Common myeloid progenitor, CD34-positive (primary cell): ENCODE results near the gene KNSTRN.

ENCODE experiments used
- CTCF ChIA-PET: fragments of 350-600 bp; sonication (Branson Sonifier 250); formaldehyde crosslinking; loops from one replicate; lab custom pipeline; 2021; ENCODE audit warnings: antibody characterized with exemption; lab: Charles Lee
- POLR2A ChIA-PET: fragments of 350-600 bp; sonication (Branson Sonifier 250); formaldehyde crosslinking; loops from one replicate; lab custom pipeline; 2021; ENCODE audit warnings: antibody characterized with exemption; lab: Charles Lee
- DNase-seq, 3 donors: peaks; one replicate each; pipeline versions ENCODE4 v3.0.0 to v3.0.0-alpha.2; 2013
- H3K27ac ChIP-seq, 2 experiments: 1 replicate in 1 of 2; 2 replicates in 1 of 2; pipeline ENCODE4 v1.7.0; 2013; ENCODE audit warnings: inconsistent platforms in 2 of 2, low read length in 2 of 2, mild to moderate bottlenecking in 2 of 2, low read depth in 1 of 2, moderate library complexity in 1 of 2; ENCODE audit not compliant: severe bottlenecking in 2 of 2, insufficient read depth in 1 of 2, poor library complexity in 1 of 2
- H3K27me3 ChIP-seq, 5 experiments: replicated peaks in 2 of 5; 1 replicate in 3 of 5; 2 replicates in 2 of 5; pipeline versions ENCODE4 v1.6.1 to v1.7.0; 2013; ENCODE audit warnings: low read length in 4 of 5, mild to moderate bottlenecking in 2 of 5, moderate library complexity in 2 of 5, inconsistent platforms in 1 of 5; ENCODE audit not compliant: insufficient read depth in 5 of 5, control insufficient read depth in 4 of 5
- H3K36me3 ChIP-seq, 4 experiments: 1 replicate in 2 of 4; 2 replicates in 2 of 4; pipeline versions ENCODE4 v1.6.1 to v1.7.0; 2013; ENCODE audit warnings: low read length in 3 of 4, control low read depth in 1 of 4, mild to moderate bottlenecking in 1 of 4; ENCODE audit not compliant: control insufficient read depth in 4 of 4, insufficient read depth in 4 of 4
- H3K4me1 ChIP-seq, 4 experiments: 1 replicate in 3 of 4; 2 replicates in 1 of 4; pipeline versions ENCODE4 v1.6.1 to v1.7.1; 2013; ENCODE audit warnings: low read length in 3 of 4, mild to moderate bottlenecking in 3 of 4, control low read depth in 1 of 4, inconsistent platforms in 1 of 4, moderate library complexity in 1 of 4; ENCODE audit not compliant: control insufficient read depth in 4 of 4, insufficient read depth in 4 of 4; ENCODE audit errors: control extremely low read depth in 1 of 4
- H3K4me3 ChIP-seq, 7 experiments: 1 replicate in 4 of 7; 2 replicates in 3 of 7; pipeline versions ENCODE4 v1.5.1 to v1.7.0; 2013; ENCODE audit warnings: mild to moderate bottlenecking in 7 of 7, low read length in 6 of 7, moderate library complexity in 6 of 7, inconsistent platforms in 2 of 7, low read depth in 2 of 7, control low read depth in 1 of 7; ENCODE audit not compliant: insufficient read depth in 4 of 7, control insufficient read depth in 1 of 7; ENCODE audit errors: extremely low read depth in 1 of 7
- H3K9me3 ChIP-seq, 5 experiments: 1 replicate in 4 of 5; 2 replicates in 1 of 5; pipeline versions ENCODE4 v1.6.1 to v1.7.1; 2013; ENCODE audit warnings: low read length in 4 of 5, mild to moderate bottlenecking in 2 of 5, inconsistent platforms in 1 of 5, low read depth in 1 of 5, moderate library complexity in 1 of 5; ENCODE audit not compliant: control insufficient read depth in 4 of 5, insufficient read depth in 2 of 5; ENCODE audit errors: control extremely low read depth in 1 of 5
- WGBS: methylation state at CpG from one replicate; pipeline ENCODE4 v1.1.5; 2013; ENCODE audit not compliant: insufficient coverage; 5-methylcytosine and 5-hydroxymethylcytosine counted together

The KNSTRN gene

DNA sequence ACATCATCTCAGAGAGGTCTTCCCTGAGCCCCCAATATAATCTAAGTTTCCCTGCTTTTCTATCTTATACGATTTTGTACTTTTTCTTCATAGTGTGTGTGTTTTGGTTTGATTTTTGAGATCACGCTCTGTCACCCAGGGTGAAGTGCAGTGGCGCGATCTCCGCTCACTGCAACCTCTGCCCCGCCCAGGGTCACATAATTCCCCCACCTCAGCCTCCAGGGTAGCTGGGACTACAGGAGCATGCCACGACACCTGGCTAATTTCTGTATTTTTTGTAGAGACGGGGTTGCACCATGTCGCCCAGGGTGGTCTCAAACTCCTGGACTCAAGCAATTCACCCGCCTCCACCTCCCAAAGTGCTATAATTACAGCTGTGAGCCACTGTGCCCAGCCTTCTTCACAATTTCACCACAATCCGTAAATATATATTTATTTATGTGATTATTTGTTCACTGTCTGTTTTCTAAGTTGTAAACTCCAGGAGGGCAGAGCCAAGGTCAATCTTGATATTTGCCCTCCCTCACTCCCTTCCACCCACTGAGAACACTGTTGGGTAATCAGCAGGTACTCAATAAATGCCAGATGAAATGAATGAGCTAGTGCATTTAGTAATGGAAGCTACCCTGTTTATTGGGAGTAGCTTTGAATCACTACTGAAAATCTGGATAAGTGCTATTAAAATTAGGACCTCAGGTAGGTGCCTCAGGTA is 547 bp upstream of the KNSTRN start:
- ChIA-PET POLR2A (interaction anchor here (1.0 kb wide), 1 partner anchor 13 kb away, joined by 3 read pairs; no protein-coding TSS in a partner anchor), CTCF (interaction anchor here (0.7 to 4.5 kb wide), 9 partner anchors 10 to 313 kb away, joined by 3 to 33 read pairs (median 4); partner anchors contain the start of gene RAD51)
- Histone ChIP-seq H3K27me3 (no peaks in the 10 kb centered on the region), H3K4me3 (no peak overlapping the region), H3K36me3 (peaks cover 5 to 23% (median 9%) of the 10 kb centered on the region in 4 experiments), H3K9me3 (no peaks in the 10 kb centered on the region), H3K4me1 (peaks cover 5 to 21% (median 14%) of the 10 kb centered on the region in 4 experiments), H3K27ac (no peak overlapping the region)
- 98% methylated on average over 5 of the region's 11 CpGs for WGBS
- no peak for DNase-seq

DNA sequence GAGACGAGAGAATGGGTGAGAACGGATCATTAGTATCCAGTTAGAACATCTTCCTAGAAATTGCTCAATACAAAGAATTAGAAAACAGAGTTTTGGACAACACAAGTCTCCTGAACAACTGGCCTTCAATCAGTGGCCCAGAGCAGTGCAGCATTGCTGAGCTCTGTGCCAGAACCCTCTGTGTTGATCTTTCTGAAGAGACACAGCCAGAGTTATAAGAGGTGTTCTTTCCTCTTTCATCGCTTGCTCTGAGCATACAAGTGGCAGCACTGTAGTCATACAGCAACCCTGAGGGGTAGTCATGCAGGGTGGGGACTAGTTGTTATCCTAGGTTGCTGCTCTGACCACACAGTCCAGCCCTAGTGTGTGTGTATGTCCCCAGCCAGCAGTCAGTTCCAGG is 4.0 kb downstream of the KNSTRN start:
- POLR2A ChIA-PET: no interaction called here

DNA sequence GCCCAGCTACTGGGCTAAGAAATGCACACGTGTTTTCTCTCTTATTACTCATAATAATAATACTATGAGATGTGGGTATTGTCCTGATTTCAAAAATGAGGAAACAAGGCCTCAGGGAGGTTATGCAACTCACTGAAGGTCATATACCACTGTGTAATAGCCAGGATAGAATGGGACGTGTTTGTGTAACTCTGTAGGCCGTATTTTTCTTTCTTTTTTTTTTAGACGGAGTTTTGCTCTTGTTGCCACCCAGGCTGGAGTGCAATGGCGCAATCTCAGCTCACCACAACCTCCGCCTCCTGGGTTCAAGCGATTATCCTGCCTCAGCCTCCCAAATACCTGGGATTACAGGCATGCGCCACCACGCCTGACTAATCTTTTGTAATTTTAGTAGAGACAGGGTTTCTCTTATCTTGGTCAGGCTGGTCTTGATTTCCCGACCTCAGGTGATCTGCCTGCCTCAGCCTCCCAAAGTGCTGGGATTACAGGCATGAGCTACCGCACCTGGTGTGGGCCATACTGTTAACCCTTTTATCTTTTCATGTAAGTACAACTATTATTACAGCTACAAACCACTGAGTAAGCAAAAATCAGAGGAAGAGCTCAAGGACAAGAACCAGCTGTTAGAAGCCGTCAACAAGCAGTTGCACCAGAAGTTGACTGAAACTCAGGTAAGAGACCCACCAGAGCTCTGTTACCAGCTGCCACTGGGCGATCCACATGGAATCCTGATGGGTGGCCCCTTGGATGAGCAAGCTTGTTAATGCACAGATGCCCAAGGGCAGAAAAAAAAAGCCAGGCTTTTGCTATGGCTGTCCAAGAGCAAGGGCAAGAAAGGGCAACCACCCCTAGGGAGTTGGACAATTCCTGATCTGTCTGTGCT is 6.7 kb downstream of the KNSTRN start:
- Histone ChIP-seq H3K27me3 (no peaks in the 10 kb centered on the region), H3K4me3 (no peak overlapping the region), H3K9me3 (no peaks in the 10 kb centered on the region), H3K27ac (no peak overlapping the region), H3K36me3 (peaks cover 28 to 85% (median 47%) of the 10 kb centered on the region in 4 experiments), H3K4me1 (peaks cover 0 to 11% (median 2%) of the 10 kb centered on the region in 4 experiments)
- peak in 1 of 3 donors; percentile 15 for DNase-seq
- POLR2A ChIA-PET: interaction anchor here (0.7 kb wide), 1 partner anchor 26 kb away, joined by 3 read pairs; no protein-coding TSS in a partner anchor
- 98% methylated on average over 12 of the region's 13 CpGs for WGBS
- CTCF ChIA-PET: interaction anchor here (1.2 to 1.7 kb wide), 2 partner anchors 17 to 21 kb away, joined by 3 to 6 read pairs; no protein-coding TSS in a partner anchor

More for the DNA sequence above, 4.0 kb downstream of the KNSTRN start:
- WGBS: 100% methylated on average over 2 of the region's 3 CpGs
- Histone ChIP-seq H3K27ac (no peak overlapping the region), H3K36me3 (peaks cover 19 to 59% (median 30%) of the 10 kb centered on the region in 4 experiments), H3K4me1 (peaks cover 5 to 21% (median 12%) of the 10 kb centered on the region in 4 experiments), H3K4me3 (no peak overlapping the region), H3K27me3 (no peaks in the 10 kb centered on the region), H3K9me3 (no peaks in the 10 kb centered on the region)
- DNase-seq: no peak
- CTCF ChIA-PET: interaction anchor here (1.1 to 2.0 kb wide), 6 partner anchors 11 to 20 kb away, joined by 3 to 4 read pairs (median 3); partner anchors contain the start of gene IVD

DNA sequence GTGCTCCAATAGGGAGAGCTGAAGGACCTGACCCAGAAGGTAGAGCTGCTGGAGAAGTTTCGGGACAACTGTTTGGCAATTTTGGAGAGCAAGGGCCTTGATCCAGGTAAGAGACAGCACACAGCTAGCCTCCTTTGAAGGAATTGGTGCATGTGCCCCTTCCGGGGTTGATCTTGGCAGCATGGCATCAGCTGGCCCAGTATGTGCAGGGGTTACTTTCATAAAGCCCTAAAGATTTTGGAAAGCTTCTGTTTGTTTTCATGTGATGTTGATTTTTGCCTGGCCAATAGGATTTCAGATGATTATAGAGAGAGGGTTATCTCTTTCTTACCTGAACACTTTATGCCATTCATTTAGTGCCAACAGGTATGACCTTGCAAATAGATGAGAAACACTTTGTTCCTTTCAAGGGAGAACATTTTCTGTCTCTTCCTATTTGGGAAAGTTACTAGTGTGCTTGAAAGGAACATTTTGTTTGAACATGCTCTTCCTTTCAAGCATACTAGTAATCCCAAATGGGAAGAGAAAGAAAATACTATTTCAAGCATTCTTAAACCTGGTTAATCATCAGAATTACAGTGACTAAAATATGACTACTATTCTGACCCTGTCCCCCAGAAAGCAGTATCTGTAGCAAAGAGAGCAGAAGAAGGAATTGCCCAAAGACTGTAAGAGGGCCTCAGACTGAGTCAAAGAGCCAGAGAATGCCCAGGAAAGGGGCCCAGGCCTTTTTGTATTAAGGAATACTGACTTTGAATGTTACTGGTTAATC is 7.5 kb downstream of the KNSTRN start:
- H3K4me1 ChIP-seq: peaks cover 0 to 3% (median 0%) of the 10 kb centered on the region in 4 experiments
- H3K4me3 ChIP-seq: no peak overlapping the region
- 100% methylated on average over 2 of the region's 2 CpGs for WGBS
- CTCF ChIA-PET: interaction anchor here (0.6 to 1.7 kb wide), 4 partner anchors 15 to 52 kb away, joined by 3 to 6 read pairs (median 4); no protein-coding TSS in a partner anchor
- H3K9me3 ChIP-seq: no peaks in the 10 kb centered on the region
- H3K27me3 ChIP-seq: no peaks in the 10 kb centered on the region
- H3K27ac ChIP-seq: no peak overlapping the region
- POLR2A ChIA-PET: interaction anchor here (0.7 kb wide), 1 partner anchor 27 kb away, joined by 3 read pairs; no protein-coding TSS in a partner anchor
- peaks cover 28 to 83% (median 48%) of the 10 kb centered on the region in 4 experiments for H3K36me3 ChIP-seq
- DNase-seq: no peak

DNA sequence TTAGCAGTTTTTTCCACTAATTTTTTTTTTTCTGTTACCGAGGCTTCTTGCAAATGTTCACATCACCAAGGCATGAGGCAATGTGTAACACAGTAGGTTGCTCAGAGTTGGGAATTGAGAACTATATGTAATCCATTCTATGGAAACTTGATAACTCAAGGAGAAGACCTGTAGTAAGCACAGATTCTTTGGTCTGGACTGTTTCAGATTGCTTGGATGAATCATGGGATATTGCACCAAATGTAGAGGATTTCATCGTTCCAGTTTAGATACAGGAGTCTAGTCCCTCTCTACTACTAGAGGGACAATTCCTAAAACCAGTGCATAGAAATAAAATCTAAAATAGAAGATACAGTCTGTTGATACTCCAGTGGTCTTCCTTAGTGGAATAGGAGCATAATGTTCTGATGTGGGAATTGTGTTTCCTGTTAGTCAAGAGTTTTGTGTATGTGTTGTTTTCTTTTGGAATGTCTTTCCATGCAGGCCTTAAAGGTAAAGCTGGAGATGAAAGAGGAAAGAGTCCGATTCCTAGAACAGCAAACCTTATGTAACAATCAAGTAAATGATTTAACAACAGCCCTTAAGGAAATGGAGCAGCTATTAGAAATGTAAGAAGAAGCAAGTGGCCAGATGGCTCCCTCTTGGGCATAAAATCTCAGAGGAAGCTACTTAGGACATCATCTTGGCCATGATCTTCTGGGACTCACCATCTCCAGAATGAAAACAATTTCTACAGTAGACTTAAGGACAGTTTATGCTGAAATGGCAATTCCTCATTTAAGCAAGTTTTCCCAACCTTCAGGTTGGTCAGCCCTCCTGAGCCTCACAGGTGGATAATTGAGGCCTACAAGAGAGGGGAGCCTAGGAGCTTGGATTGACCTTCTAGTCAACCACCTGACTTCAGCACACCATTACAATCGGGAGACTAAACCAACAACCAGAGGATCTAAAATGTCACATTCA is 10.7 kb downstream of the KNSTRN start:
- Histone ChIP-seq H3K4me3 (no peak overlapping the region), H3K27me3 (no peaks in the 10 kb centered on the region), H3K36me3 (peaks cover 11 to 61% (median 35%) of the 10 kb centered on the region in 4 experiments), H3K4me1 (peaks cover 2 to 23% (median 10%) of the 10 kb centered on the region in 4 experiments), H3K9me3 (no peaks in the 10 kb centered on the region), H3K27ac (no peak overlapping the region)
- ChIA-PET CTCF (interaction anchor here (1.6 to 2.4 kb wide), 2 partner anchors 11 to 25 kb away, joined by 4 to 9 read pairs; partner anchors contain the start of gene KNSTRN), POLR2A (no interaction called here)
- 100% methylated on average over 1 of the region's 4 CpGs for WGBS
- no peak for DNase-seq
